KMS-11 (cell line): ENCODE results near the gene BEX5.
A peak's percentile ranks its signal among the peaks of the same experiment; 100 is the strongest.
"Not testable (repeated sequence)": the region's sequence is repeated elsewhere in the genome, so short reads cannot be mapped to it uniquely, and the experiment has no call there.

Experiments used
- H2AFZ ChIP-seq: fragments of 200-600 bp; sonication (generic); 2 replicates; pipeline ENCODE4 v1.6.1; 2016; ENCODE audit warnings: antibody characterized with exemption, mixed run types, low read depth
- H3K27ac ChIP-seq: fragments of 200-600 bp; sonication (generic); 2 replicates; pipeline ENCODE4 v1.6.1; 2016; ENCODE audit warnings: mild to moderate bottlenecking, mixed run types
- H3K27me3 ChIP-seq: fragments of 200-600 bp; sonication (generic); 2 replicates; pipeline ENCODE4 v1.6.1; 2017; ENCODE audit warnings: mild to moderate bottlenecking, low read depth, mixed run types, moderate library complexity; ENCODE audit not compliant: insufficient read depth
- H3K36me3 ChIP-seq: fragments of 200-600 bp; sonication (generic); 2 replicates; pipeline ENCODE4 v1.6.1; 2017; ENCODE audit warnings: mild to moderate bottlenecking, mixed run types; ENCODE audit not compliant: insufficient read depth
- H3K4me1 ChIP-seq: fragments of 200-600 bp; sonication (generic); 2 replicates; pipeline ENCODE4 v1.6.1; 2016; ENCODE audit warnings: mild to moderate bottlenecking, low read depth, mixed run types; ENCODE audit not compliant: poor library complexity, severe bottlenecking
- H3K4me2 ChIP-seq: fragments of 200-600 bp; sonication (generic); 2 replicates; pipeline ENCODE4 v1.7.0; 2016; ENCODE audit warnings: mild to moderate bottlenecking, mixed run types
- H3K4me3 ChIP-seq: fragments of 200-600 bp; sonication (generic); IDR thresholded peaks from 2 replicates; pipeline ENCODE4 v1.6.1; 2017; ENCODE audit warnings: low read depth, low read length, mixed read lengths; ENCODE audit not compliant: insufficient read depth
- H3K79me2 ChIP-seq: fragments of 200-600 bp; sonication (generic); 2 replicates; pipeline ENCODE4 v1.6.1; 2016; ENCODE audit warnings: low read depth, mixed run types; ENCODE audit not compliant: insufficient read depth
- H3K9ac ChIP-seq: fragments of 200-600 bp; sonication (generic); 2 replicates; pipeline ENCODE4 v1.6.1; 2016; ENCODE audit warnings: mild to moderate bottlenecking, mixed run types
- H4K20me1 ChIP-seq: fragments of 200-600 bp; sonication (generic); 2 replicates; pipeline ENCODE4 v1.6.1; 2016; ENCODE audit warnings: mild to moderate bottlenecking, mixed run types; ENCODE audit not compliant: insufficient read depth
- CTCF ChIP-seq: fragments of 200-600 bp; sonication (generic); conservative IDR thresholded peaks from 2 replicates; pipeline ENCODE4 v1.6.1; 2017; ENCODE audit warnings: low read depth, mild to moderate bottlenecking, antibody characterized with exemption, low read length, moderate library complexity, mixed read lengths

Gene BEX5

GRCh38 chrX:102140876-102141275 is 14.9 kb downstream of the BEX5 start:
- H3K27ac ChIP-seq, H3K27me3 ChIP-seq, H3K79me2 ChIP-seq, H3K4me3 ChIP-seq, H3K9ac ChIP-seq, H3K4me2 ChIP-seq, H2AFZ ChIP-seq, H3K36me3 ChIP-seq, H3K4me1 ChIP-seq, H4K20me1 ChIP-seq: not testable (repeated sequence)

- H3K4me3 ChIP-seq: no peak overlapping the region
- no peaks in the 10 kb centered on the region for H3K79me2 ChIP-seq
- H3K9ac ChIP-seq: no peak overlapping the region
- no peak overlapping the region for H2AFZ ChIP-seq
- H3K27me3 ChIP-seq: no peaks in the 10 kb centered on the region
- H3K36me3 ChIP-seq: no peaks in the 10 kb centered on the region
- H4K20me1 ChIP-seq: no peaks in the 10 kb centered on the region
- H3K27ac ChIP-seq: no peak overlapping the region
- TF ChIP-seq CTCF: no peak
- H3K4me2 ChIP-seq: no peak overlapping the region
- no peaks in the 10 kb centered on the region for H3K4me1 ChIP-seq
Observed at GRCh38 chrX:102138064-102138463, 17.7 kb downstream of the BEX5 start.

- no peak overlapping the region for H3K4me2 ChIP-seq
- H3K4me1 ChIP-seq: no peaks in the 10 kb centered on the region
- no peaks in the 10 kb centered on the region for H4K20me1 ChIP-seq
- no peak overlapping the region for H3K27ac ChIP-seq
- H3K27me3 ChIP-seq: no peaks in the 10 kb centered on the region
- no peaks in the 10 kb centered on the region for H3K36me3 ChIP-seq
- H3K9ac ChIP-seq: no peak overlapping the region
- H2AFZ ChIP-seq: no peak overlapping the region
- no peaks in the 10 kb centered on the region for H3K79me2 ChIP-seq
- H3K4me3 ChIP-seq: no peak overlapping the region
- peak; percentile 52 for TF ChIP-seq CTCF
Observed at GRCh38 chrX:102129473-102129872, 26.3 kb downstream of the BEX5 start.

GRCh38 chrX:102126863-102127262 is 28.9 kb downstream of the BEX5 start:
- Histone ChIP-seq H4K20me1 (no peaks in the 10 kb centered on the region), H3K79me2 (no peaks in the 10 kb centered on the region), H3K27ac (no peak overlapping the region), H3K4me3 (no peak overlapping the region), H3K4me2 (no peak overlapping the region), H3K36me3 (no peaks in the 10 kb centered on the region), H3K4me1 (no peaks in the 10 kb centered on the region), H3K27me3 (no peaks in the 10 kb centered on the region), H3K9ac (no peak overlapping the region), H2AFZ (no peak overlapping the region)
- no peak for TF ChIP-seq CTCF

GRCh38 chrX:102126080-102126818 is 29.5 kb downstream of the BEX5 start:
- H4K20me1 ChIP-seq, H3K9ac ChIP-seq, H2AFZ ChIP-seq, H3K79me2 ChIP-seq, H3K27ac ChIP-seq, H3K4me2 ChIP-seq, H3K27me3 ChIP-seq, H3K36me3 ChIP-seq, H3K4me1 ChIP-seq, H3K4me3 ChIP-seq: not testable (repeated sequence)

- not testable (repeated sequence) for H3K27ac ChIP-seq, H3K9ac ChIP-seq, H3K4me3 ChIP-seq, H3K36me3 ChIP-seq, H3K4me2 ChIP-seq, H4K20me1 ChIP-seq, H3K4me1 ChIP-seq, H3K79me2 ChIP-seq, H2AFZ ChIP-seq, H3K27me3 ChIP-seq
Observed at GRCh38 chrX:102125436-102125835, 30.3 kb downstream of the BEX5 start, which contains the start of gene TCEAL2. Gene TCEAL2, plus strand, starts transcription at chrX:102125679. Its CDS starts 1,152 bp downstream, at chrX:102126831.

- H3K9ac ChIP-seq, H2AFZ ChIP-seq, H3K4me1 ChIP-seq, H3K79me2 ChIP-seq, H3K4me3 ChIP-seq, H3K27ac ChIP-seq, H3K36me3 ChIP-seq, H3K27me3 ChIP-seq, H3K4me2 ChIP-seq, H4K20me1 ChIP-seq: not testable (repeated sequence)
Observed at GRCh38 chrX:102125014-102125413, 30.8 kb downstream of the BEX5 start.
